Spleen (tissue), 7 donors: ENCODE data around the gene ESR1.

ENCODE experiments used
- POLR2A ChIP-seq, 3 donors: fragments of 450-650 bp; IDR thresholded peaks; one replicate each; pipeline ENCODE4 v1.5.1; 2017; ENCODE audit warnings: antibody characterized with exemption in 3 of 3, mild to moderate bottlenecking in 1 of 3
- POLR2AphosphoS5 ChIP-seq, 3 donors: sonication (generic); formaldehyde crosslinking; IDR thresholded peaks; one replicate each; pipeline ENCODE4 v1.5.1; 2017; ENCODE audit warnings: antibody characterized with exemption in 3 of 3
- TF ChIP-seq, protein P1 (sequence below), 11 experiments: fragments of 200-600 bp in 7 of 11; fragments of 450-650 bp in 4 of 11; sonication (generic) in 4 of 11; IDR thresholded peaks in 8 of 11; conservative IDR thresholded peaks in 3 of 11; 1 replicate in 7 of 11; 2 replicates in 4 of 11; pipeline versions ENCODE4 v1.4.0 to v1.8.0; 2016 to 2021; ENCODE audit warnings: antibody characterized with exemption in 11 of 11, inconsistent platforms in 4 of 11, mild to moderate bottlenecking in 1 of 11
- donor health status: DM: no; HTN: no; CAD: no; lungs with moderate emphysema.
- donor health status: DM: no; HTN: no; CAD: no.
- donor health status: DM: no; HTN: no; CAD: no.

DNA sequence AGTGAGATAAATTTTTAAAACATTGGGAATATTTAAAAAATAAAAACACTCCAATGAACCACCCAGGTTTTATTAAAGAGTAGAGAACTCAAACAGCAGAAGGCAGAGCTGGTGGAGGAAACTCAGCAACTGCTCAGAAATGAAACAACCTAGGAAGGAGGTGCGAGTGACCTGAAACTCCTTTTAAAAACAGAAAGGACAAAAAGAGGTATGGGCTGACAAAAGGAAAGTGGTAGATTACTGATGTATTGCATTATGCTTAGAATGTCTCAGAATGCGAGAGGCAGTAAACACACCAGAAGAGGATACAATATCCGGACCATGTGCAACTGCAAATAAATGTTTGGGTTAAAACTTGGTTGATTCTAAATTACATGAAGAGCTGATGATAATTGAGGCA is 97.6 kb downstream of the ESR1 start:
- TF ChIP-seq, protein P1, sequence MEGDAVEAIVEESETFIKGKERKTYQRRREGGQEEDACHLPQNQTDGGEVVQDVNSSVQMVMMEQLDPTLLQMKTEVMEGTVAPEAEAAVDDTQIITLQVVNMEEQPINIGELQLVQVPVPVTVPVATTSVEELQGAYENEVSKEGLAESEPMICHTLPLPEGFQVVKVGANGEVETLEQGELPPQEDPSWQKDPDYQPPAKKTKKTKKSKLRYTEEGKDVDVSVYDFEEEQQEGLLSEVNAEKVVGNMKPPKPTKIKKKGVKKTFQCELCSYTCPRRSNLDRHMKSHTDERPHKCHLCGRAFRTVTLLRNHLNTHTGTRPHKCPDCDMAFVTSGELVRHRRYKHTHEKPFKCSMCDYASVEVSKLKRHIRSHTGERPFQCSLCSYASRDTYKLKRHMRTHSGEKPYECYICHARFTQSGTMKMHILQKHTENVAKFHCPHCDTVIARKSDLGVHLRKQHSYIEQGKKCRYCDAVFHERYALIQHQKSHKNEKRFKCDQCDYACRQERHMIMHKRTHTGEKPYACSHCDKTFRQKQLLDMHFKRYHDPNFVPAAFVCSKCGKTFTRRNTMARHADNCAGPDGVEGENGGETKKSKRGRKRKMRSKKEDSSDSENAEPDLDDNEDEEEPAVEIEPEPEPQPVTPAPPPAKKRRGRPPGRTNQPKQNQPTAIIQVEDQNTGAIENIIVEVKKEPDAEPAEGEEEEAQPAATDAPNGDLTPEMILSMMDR (IDR thresholded peaks at IDR 0.05 in 8 of 11, conservative IDR thresholded peaks at IDR 0.05 in 3 of 11), result no peak
- TF ChIP-seq POLR2AphosphoS5 (IDR thresholded peaks at IDR 0.05) (no peak), POLR2A (IDR thresholded peaks at IDR 0.05) (no peak)
